ENCODE data around the gene DOK4.

DNA sequence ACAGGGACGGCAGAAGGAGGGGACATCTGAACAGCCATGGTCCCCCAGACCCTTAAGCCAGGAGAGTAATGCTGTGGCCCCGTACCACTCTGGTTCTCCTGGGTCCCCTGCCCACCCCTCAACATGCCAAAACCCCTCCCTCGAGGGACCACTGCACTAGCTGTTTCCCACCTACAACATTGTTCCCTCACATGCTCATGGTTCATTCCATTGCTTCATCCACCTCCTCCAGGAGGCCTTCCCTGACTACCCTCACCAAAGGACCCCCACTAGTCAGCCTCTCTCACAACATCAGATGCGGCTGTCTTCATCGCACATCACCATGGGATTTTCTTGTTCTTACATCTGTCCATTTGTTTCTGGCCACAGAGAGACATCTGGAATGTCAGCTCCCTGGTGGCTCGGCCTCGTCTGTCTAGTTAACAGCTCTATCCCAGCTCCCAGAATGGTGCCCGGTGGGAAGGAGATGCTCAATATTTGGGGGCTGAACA lies 1.7 kb downstream of the DOK4 start:
- TF ChIP-seq CTCF (IDR thresholded peaks at IDR 0.05) (no peak), EP300 (IDR thresholded peaks at IDR 0.05) (no peak), POLR2AphosphoS5 (IDR thresholded peaks at IDR 0.05) (no peak)
